Endothelial cell (in vitro differentiated cells): Measurements from ENCODE around the gene DBT. TPM values are rescaled to one million over a fixed set of nuclear protein-coding genes. Genes with fewer than 3 reads are reported as not detected.
"Not testable (repeated sequence)": the region's sequence is repeated elsewhere in the genome, so short reads cannot be mapped to it uniquely, and the experiment has no call there.

ENCODE experiments used
- DNase-seq: peaks from one replicate; pipeline ENCODE4 v3.0.0; 2021; ENCODE audit warnings: low spot score
- H3K27ac Mint-ChIP-seq: one replicate; pipeline ENCODE4 v1.8.0; 2021; ENCODE audit warnings: mixed read lengths, inconsistent platforms; ENCODE audit not compliant: unreplicated experiment
- H3K27me3 Mint-ChIP-seq: one replicate; pipeline ENCODE4 v1.8.0; 2021; ENCODE audit warnings: mild to moderate bottlenecking, moderate library complexity, mixed read lengths, inconsistent platforms; ENCODE audit not compliant: unreplicated experiment
- H3K36me3 Mint-ChIP-seq: one replicate; pipeline ENCODE4 v1.8.0; 2021; ENCODE audit warnings: mild to moderate bottlenecking, low read depth, mixed read lengths, inconsistent platforms; ENCODE audit not compliant: unreplicated experiment
- H3K4me1 Mint-ChIP-seq: one replicate; pipeline ENCODE4 v1.8.0; 2021; ENCODE audit warnings: mild to moderate bottlenecking, mixed read lengths, inconsistent platforms; ENCODE audit not compliant: unreplicated experiment
- H3K4me3 Mint-ChIP-seq: one replicate; pipeline ENCODE4 v1.8.0; 2021; ENCODE audit warnings: mild to moderate bottlenecking, mixed read lengths, inconsistent platforms; ENCODE audit not compliant: unreplicated experiment
- H3K9me3 Mint-ChIP-seq: one replicate; pipeline ENCODE4 v1.8.0; 2021; ENCODE audit warnings: mixed read lengths, inconsistent platforms; ENCODE audit not compliant: unreplicated experiment
- long read RNA-seq: library from polyadenylated mRNA; unstranded; transcript quantifications from one replicate; pipeline ENCODE4 v2.0.0, GENCODE V29; 2020; ENCODE audit not compliant: unreplicated experiment
- total RNA-seq: library from RNA; stranded (reverse); fragmentation: NEBNext Ultra II Directional; extraction: Animal tissue kit (Norgen Biotek cat#: 25700); gene quantifications from one replicate; pipeline ENCODE4 v1.2.1, GENCODE V29; 2021; ENCODE audit not compliant: unreplicated experiment
- TF ChIP-seq, protein P1 (sequence below): fragments of 200-600 bp; sonication (generic); IDR thresholded peaks from one replicate; pipeline ENCODE4 v1.5.0; 2021; ENCODE audit warnings: antibody characterized with exemption; ENCODE audit not compliant: unreplicated experiment

DBT gene
- 8.7 TPM for total RNA-seq
- long read RNA-seq, full-length matches to known transcripts: 2 of 3 reads
- long read RNA-seq, partial matches to known transcripts: 0 of 3 reads
- long read RNA-seq, other reads (novel, unspliced or antisense): 1 of 3 reads

DNA sequence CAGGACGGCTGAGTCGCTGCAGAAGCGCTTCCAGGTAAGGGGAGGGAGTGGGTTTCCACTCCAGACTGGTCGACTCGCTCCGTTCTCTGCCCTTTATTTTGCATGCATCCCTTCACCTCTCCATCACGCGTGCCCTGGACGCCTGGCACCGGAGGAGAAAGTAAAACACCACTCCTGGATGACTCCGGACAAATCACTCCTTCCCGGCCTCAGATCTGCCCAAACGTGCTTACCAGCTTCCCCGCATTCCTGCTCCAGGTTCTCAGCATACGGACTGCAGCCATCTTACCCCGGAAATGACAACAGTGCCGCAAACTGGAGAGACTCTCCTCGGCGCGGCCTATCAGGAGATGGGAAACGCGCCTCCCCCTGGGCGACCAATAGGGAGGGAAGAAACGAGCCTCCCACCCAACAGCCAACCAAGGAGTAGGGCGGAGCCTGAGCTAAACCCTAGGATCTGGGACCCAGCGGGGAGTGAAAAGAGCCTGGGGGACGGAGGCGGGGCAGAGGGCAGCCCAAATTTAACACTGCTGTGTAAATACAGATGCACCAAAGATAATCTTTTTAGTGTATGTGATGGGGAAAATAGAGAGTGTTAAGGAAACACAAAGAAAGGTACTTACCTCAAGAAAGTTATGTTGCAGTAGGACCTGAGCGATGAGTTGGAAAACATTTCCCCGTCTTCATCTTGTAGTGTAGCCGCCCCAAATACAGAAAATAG, at the start of gene DBT:
TSS of gene DBT (minus strand) at position 298 of the 721 bp plus-strand sequence. CDS start at position 284, 14 bp downstream.
- TF ChIP-seq, protein P1, sequence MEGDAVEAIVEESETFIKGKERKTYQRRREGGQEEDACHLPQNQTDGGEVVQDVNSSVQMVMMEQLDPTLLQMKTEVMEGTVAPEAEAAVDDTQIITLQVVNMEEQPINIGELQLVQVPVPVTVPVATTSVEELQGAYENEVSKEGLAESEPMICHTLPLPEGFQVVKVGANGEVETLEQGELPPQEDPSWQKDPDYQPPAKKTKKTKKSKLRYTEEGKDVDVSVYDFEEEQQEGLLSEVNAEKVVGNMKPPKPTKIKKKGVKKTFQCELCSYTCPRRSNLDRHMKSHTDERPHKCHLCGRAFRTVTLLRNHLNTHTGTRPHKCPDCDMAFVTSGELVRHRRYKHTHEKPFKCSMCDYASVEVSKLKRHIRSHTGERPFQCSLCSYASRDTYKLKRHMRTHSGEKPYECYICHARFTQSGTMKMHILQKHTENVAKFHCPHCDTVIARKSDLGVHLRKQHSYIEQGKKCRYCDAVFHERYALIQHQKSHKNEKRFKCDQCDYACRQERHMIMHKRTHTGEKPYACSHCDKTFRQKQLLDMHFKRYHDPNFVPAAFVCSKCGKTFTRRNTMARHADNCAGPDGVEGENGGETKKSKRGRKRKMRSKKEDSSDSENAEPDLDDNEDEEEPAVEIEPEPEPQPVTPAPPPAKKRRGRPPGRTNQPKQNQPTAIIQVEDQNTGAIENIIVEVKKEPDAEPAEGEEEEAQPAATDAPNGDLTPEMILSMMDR: no peak
- no peaks in the 10 kb centered on the region for H3K9me3 Mint-ChIP-seq
- no peaks in the 10 kb centered on the region for H3K4me1 Mint-ChIP-seq
- peak; percentile 88 for DNase-seq
- no peaks in the 10 kb centered on the region for H3K27me3 Mint-ChIP-seq
- H3K36me3 Mint-ChIP-seq: no peaks in the 10 kb centered on the region
- no peak within 1 kb of the TSS for H3K27ac Mint-ChIP-seq
- H3K4me3 Mint-ChIP-seq: no peak within 1 kb of the TSS

DNA sequence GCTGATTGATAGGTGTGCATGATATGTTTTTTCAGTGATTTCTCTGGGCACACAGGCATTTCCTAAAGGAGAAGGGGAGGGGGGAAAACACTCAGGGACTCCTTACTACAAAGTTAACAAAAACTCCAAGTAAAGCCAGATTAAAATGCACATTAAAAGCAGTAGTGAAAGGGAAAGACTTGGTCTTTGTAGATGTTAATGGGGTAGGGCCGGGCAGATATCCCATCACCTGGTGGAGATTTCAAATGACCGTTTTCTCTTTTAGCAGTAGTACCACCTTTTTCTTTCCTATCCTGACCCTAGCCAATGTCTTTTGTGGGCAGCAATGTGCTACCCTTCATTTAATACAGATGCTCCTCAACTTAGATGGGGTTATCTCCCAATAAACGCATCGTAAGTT, 48.9 kb upstream of the DBT start:
- peaks cover 15% of the 10 kb centered on the region for H3K4me1 Mint-ChIP-seq
- no peak overlapping the region for H3K27ac Mint-ChIP-seq
- no peaks in the 10 kb centered on the region for H3K9me3 Mint-ChIP-seq
- DNase-seq: no peak
- no peak overlapping the region for H3K4me3 Mint-ChIP-seq
- no peaks in the 10 kb centered on the region for H3K36me3 Mint-ChIP-seq
- peaks cover 5% of the 10 kb centered on the region for H3K27me3 Mint-ChIP-seq
- TF ChIP-seq, protein P1: no peak

DNA sequence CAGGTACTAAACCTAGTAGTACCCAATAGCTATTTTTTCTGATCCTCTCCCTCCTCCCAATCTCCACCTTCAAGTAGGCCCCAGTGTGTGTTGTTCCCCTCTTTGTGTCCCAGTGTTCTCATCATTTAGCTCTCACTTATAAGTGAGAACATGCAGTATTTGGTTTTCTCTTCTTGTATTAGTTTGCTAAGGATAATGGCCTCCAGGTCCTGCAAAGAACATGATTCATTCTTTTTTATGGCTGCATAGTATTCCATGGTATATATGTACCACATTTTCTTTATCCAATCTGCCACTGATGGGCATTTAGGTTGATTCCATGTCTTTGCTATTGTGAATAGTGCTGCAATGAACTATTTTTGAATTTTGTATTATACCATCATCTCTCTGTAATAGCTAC, 47.4 kb upstream of the DBT start:
- not testable (repeated sequence) for DNase-seq, H3K9me3 Mint-ChIP-seq, H3K27me3 Mint-ChIP-seq, H3K36me3 Mint-ChIP-seq, H3K27ac Mint-ChIP-seq, H3K4me3 Mint-ChIP-seq
- peaks cover 26% of the 10 kb centered on the region for H3K4me1 Mint-ChIP-seq

DNA sequence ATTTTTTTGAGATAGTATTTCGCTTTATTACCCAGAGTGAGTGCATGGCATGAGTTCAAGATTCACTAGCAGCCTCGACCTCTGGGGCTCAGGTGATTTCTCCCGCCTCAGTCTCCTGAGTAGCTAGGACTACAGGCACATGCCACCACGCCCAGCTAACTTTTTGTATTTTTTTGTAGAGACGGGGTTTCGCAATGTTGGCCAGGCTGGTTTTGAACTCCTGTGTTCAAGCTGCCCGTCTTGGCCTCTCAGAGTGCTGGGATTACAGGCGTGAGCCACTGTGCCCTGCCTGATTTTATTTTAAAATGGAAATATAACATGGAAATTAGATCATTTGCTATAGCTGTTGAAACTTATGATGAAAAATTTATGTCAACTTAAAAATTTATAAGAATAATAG, 46.5 kb upstream of the DBT start:
- Mint-ChIP-seq H3K4me3 (no peak overlapping the region), H3K4me1 (peaks cover 26% of the 10 kb centered on the region), H3K27ac (no peak overlapping the region), H3K36me3 (no peaks in the 10 kb centered on the region), H3K27me3 (peaks cover 5% of the 10 kb centered on the region), H3K9me3 (no peaks in the 10 kb centered on the region)
- no peak for DNase-seq
- TF ChIP-seq, protein P1: no peak

- no peak overlapping the region for H3K4me3 Mint-ChIP-seq
- peaks cover 11% of the 10 kb centered on the region for H3K4me1 Mint-ChIP-seq
- no peaks in the 10 kb centered on the region for H3K9me3 Mint-ChIP-seq
- no peak for DNase-seq
- TF ChIP-seq, protein P1: no peak
- H3K36me3 Mint-ChIP-seq: no peaks in the 10 kb centered on the region
- H3K27me3 Mint-ChIP-seq: no peaks in the 10 kb centered on the region
- H3K27ac Mint-ChIP-seq: peak overlapping the region; percentile 96
These were observed 43.1 kb upstream of the DBT start for GRCh38 chr1:100292711-100293110.
